Uterus (tissue), 4 donors: ENCODE measurements around the gene SNTG2. TPM values are rescaled to one million over a fixed set of nuclear protein-coding genes. Genes with fewer than 3 reads are reported as not detected.

ENCODE experiments used
- DNase-seq, 2 donors: peaks; one replicate each; pipeline ENCODE4 v3.0.0-alpha.2; 2019 to 2020
- H3K27ac ChIP-seq, 2 donors: fragments of 200-600 bp; sonication (generic); 1 replicate in 1 of 2; 2 replicates in 1 of 2; pipeline ENCODE4 v1.5.1; 2016 to 2018
- H3K27me3 ChIP-seq, 2 donors: fragments of 200-600 bp; sonication (generic); one replicate each; pipeline ENCODE4 v1.5.1; 2018 to 2019; ENCODE audit warnings: control low read depth in 1 of 2
- H3K36me3 ChIP-seq, 2 donors: fragments of 200-600 bp; sonication (generic); one replicate each; pipeline ENCODE4 v1.5.1; 2019; ENCODE audit warnings: control low read depth in 1 of 2
- H3K4me1 ChIP-seq, 2 donors: fragments of 200-600 bp; sonication (generic); one replicate each; pipeline ENCODE4 v1.5.1; 2018 to 2019; ENCODE audit warnings: control low read depth in 1 of 2
- H3K4me3 ChIP-seq, 2 donors: fragments of 200-600 bp; sonication (generic); 1 replicate in 1 of 2; 2 replicates in 1 of 2; pipeline ENCODE4 v1.5.1; 2018 to 2019; ENCODE audit warnings: mild to moderate bottlenecking in 1 of 2
- H3K9me3 ChIP-seq, 2 donors: fragments of 200-600 bp; sonication (generic); one replicate each; pipeline ENCODE4 v1.5.1; 2019; ENCODE audit warnings: control low read depth in 1 of 2
- CTCF ChIP-seq, 4 experiments: fragments of 200-600 bp in 2 of 4; fragments of 450-650 bp in 2 of 4; sonication (generic) in 2 of 4; IDR thresholded peaks; one replicate each; pipeline ENCODE4 v1.5.1; 2016 to 2019; ENCODE audit warnings: antibody characterized with exemption in 4 of 4, mild to moderate bottlenecking in 2 of 4, moderate library complexity in 1 of 4
- POLR2A ChIP-seq, 2 donors: fragments of 450-650 bp; IDR thresholded peaks; one replicate each; pipeline ENCODE4 v1.6.1; 2016; ENCODE audit warnings: antibody characterized with exemption in 2 of 2, mild to moderate bottlenecking in 1 of 2, moderate library complexity in 1 of 2
- intact Hi-C: fragments of 100-400 bp; cut with DNase I; formaldehyde crosslinking; loops from one replicate; pipeline ENCODE4 v1.15.1; 2023; ENCODE audit warnings: low total_unique reads
- total RNA-seq, 4 donors: library from RNA; depleted of rRNA in 3 of 4; stranded (reverse); fragments of >200 nt in 3 of 4; gene quantifications; one replicate each; pipeline versions ENCODE4 v1.1.0 to v1.2.4, GENCODE V29; 2014 to 2023
- donor health status: DM: yes; HTN: yes; CAD: no.

Gene SNTG2
- total RNA-seq, 4 donors from 2014 or later: 3.2 to 46.2 (median 31.4) TPM

- H3K4me3 ChIP-seq: no peak overlapping the region
- no peaks in the 10 kb centered on the region for H3K9me3 ChIP-seq
- no peak overlapping the region for H3K27ac ChIP-seq
- intact Hi-C loops: no loop called here
- H3K27me3 ChIP-seq: no peaks in the 10 kb centered on the region
- H3K4me1 ChIP-seq: no peaks in the 10 kb centered on the region
- no peaks in the 10 kb centered on the region for H3K36me3 ChIP-seq
- no peak for TF ChIP-seq POLR2A (IDR thresholded peaks at IDR 0.05)
- no peak for TF ChIP-seq CTCF (IDR thresholded peaks at IDR 0.05)
- DNase-seq: no peak
These were observed 16.8 kb upstream of the SNTG2 start for GRCh38 chr2:933734-934295.

GRCh38 chr2:937530-937929 lies 13.1 kb upstream of the SNTG2 start:
- Histone ChIP-seq H3K4me3 (no peak overlapping the region), H3K27me3 (no peaks in the 10 kb centered on the region), H3K9me3 (no peaks in the 10 kb centered on the region), H3K27ac (no peak overlapping the region), H3K4me1 (no peaks in the 10 kb centered on the region), H3K36me3 (no peaks in the 10 kb centered on the region)
- intact Hi-C loops: no loop called here
- no peak for DNase-seq
- no peak for TF ChIP-seq POLR2A (IDR thresholded peaks at IDR 0.05)
- TF ChIP-seq CTCF (IDR thresholded peaks at IDR 0.05): no peak

- no peaks in the 10 kb centered on the region for H3K27me3 ChIP-seq
- H3K27ac ChIP-seq: no peak overlapping the region
- H3K9me3 ChIP-seq: no peaks in the 10 kb centered on the region
- DNase-seq: no peak
- H3K36me3 ChIP-seq: no peaks in the 10 kb centered on the region
- TF ChIP-seq POLR2A (IDR thresholded peaks at IDR 0.05) (no peak), CTCF (IDR thresholded peaks at IDR 0.05) (no peak)
- H3K4me3 ChIP-seq: no peak overlapping the region
- intact Hi-C loops: no loop called here
- H3K4me1 ChIP-seq: no peaks in the 10 kb centered on the region
These were observed 12.3 kb upstream of the SNTG2 start for GRCh38 chr2:938181-939005.

GRCh38 chr2:939936-940601 lies 10.6 kb upstream of the SNTG2 start:
- H3K9me3 ChIP-seq: no peaks in the 10 kb centered on the region
- DNase-seq: no peak

More at GRCh38 chr2:939936-940601, 10.6 kb upstream of the SNTG2 start:
- Histone ChIP-seq H3K27me3 (no peaks in the 10 kb centered on the region), H3K27ac (no peak overlapping the region), H3K4me3 (no peak overlapping the region), H3K4me1 (no peaks in the 10 kb centered on the region), H3K36me3 (no peaks in the 10 kb centered on the region)
- TF ChIP-seq POLR2A (IDR thresholded peaks at IDR 0.05): no peak
- TF ChIP-seq CTCF (IDR thresholded peaks at IDR 0.05): no peak
- intact Hi-C loops: no loop called here
